AG20443 (cell line): Measurements from ENCODE around the gene MYCBPAP.

Source experiments
- DNase-seq: peaks from one replicate; pipeline ENCODE4 v3.0.0; 2012; ENCODE audit warnings: low spot score, mixed read lengths

MYCBPAP gene

DNA sequence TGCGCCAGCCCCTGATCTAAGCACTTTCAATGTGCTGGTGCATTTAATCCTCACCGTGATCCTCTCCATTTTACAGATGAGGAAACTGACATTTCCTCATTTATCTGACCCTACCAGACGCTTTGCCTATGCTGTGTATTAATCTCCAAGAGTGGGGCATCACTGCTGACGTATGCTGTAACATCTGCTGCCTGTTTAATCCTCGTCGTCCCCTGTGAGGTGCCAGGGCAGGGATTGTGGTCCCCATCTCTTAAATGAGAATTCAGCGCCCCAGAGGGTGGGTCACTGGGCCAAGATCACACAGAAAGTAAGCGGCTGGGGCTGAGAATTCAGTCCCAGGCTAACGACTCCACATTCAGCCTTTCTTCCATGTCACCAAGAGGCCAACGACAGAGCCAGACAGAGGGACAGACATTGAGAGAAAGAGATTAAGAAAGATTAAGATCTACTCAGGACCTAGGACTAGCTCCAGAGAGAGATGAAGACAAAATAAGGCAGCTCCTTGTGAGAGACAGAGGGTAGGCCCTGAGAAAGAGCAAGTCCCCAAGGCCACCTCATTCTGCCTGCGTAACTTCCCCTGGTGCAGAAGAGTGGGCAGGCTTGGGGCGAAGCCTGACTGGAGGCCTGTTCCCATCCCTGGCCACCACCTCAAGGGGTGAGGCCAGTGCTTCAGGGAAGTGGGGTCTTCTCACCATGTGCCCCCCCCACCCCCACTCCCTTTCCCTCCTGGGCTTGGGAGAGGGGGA is 65.8 kb downstream of the MYCBPAP start:
- DNase-seq = no peak

GRCh38 chr17:50575581-50576210 is 67.5 kb downstream of the MYCBPAP start:
- DNase-seq = no peak

DNA sequence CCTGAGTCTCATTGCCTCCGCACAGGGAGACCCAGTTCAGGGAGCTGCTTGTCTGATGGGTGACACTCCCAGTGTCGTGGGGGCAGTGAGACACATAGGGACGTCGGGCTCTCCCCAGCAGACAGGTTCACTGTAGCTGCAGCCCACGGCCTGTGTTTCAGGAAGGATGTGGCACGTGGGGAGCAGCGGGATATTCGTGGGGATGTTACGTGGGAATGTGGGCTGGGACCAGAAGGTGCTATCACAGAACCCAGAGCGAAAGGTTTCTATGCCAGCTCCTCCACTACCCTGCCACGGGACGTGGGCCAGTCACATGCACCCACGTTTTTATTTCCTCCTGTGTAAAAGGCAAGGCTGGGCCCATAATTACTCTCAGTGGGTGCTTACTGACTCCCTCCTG is 68.6 kb downstream of the MYCBPAP start:
- DNase-seq = no peak

- DNase-seq = no peak
These were observed 69.3 kb downstream of the MYCBPAP start for GRCh38 chr17:50577451-50577954.

GRCh38 chr17:50578173-50578572 is 69.9 kb downstream of the MYCBPAP start:
- DNase-seq = no peak

DNA sequence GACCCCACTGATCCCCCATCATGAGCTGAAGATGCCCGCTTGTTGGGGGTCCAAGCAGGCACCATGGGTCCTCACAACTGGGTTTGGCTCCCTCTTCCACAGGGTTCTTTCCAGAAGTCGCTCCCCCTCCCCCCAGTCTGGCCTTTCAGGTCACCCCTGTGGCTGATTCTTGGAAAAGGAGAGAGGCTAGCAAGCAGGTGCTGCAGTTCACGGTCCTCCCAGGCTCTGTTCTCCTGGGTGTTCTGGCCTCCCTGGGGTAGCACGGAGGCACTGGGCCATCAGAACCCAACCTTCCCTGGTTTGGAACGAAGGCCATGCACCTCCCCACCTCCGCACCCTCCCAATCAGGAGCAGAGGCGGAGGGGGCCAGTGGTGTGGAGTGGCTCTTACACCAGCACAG is 71.2 kb downstream of the MYCBPAP start:
- DNase-seq = no peak

- DNase-seq = no peak
These were observed 72.4 kb downstream of the MYCBPAP start for GRCh38 chr17:50580646-50581045.
